Measurements from ENCODE around the gene STAT5A. TPM values are rescaled to one million over a fixed set of nuclear protein-coding genes. Genes with fewer than 3 reads are reported as not detected.

Gene STAT5A
- total and polyA plus RNA-seq, 9 of the 15 experiments (the other 6 are each of a cell fraction or from before 2014, with no cell fraction given) = 79.9 to 415 (median 196) TPM

DNA sequence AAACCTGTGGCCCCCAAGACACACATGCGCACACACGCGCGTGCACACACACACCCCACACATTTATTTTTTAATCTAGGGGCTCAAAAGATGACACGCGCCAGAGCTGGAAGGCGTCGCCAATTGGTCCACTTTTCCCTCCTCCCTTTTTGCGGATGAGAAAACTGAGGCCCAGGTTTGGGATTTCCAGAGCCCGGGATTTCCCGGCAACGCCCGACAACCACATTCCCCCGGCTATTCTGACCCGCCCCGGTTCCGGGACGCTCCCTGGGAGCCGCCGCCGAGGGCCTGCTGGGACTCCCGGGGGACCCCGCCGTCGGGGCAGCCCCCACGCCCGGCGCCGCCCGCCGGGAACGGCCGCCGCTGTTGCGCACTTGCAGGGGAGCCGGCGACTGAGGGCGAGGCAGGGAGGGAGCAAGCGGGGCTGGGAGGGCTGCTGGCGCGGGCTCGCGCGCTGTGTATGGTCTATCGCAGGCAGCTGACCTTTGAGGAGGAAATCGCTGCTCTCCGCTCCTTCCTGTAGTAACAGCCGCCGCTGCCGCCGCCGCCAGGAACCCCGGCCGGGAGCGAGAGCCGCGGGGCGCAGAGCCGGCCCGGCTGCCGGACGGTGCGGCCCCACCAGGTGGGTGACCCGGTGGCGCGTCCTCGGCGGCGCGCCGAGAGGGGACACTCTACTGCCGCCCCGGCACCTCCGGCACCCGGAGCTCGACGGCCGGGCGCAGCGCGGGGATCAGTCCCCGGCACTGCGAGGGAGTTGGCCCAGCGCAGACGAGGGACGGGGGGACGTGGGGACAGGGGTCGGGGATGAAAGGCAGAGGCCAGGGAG, at the start of gene STAT5A (continued):
- peak in 1 of 2 experiments; percentile 29; a peak in 1 of 4 replicates for TF ChIP-seq SIN3A (IDR thresholded peaks at IDR 0.05; ENCODE audit: borderline replicate concordance in 2 of 2, control insufficient read depth in 1 of 2, low read depth in 2 of 2, low read length in 2 of 2)
- TF ChIP-seq ZNF717 (CRISPR knock-in tag; IDR thresholded peaks at IDR 0.05) = no peak
- TF ChIP-seq YY1 (IDR thresholded peaks at IDR 0.05; ENCODE audit: borderline replicate concordance in 1 of 3, control insufficient read depth in 1 of 3, extremely low read depth in 1 of 3, insufficient read depth in 3 of 3, insufficient read length in 1 of 3, insufficient replicate concordance in 2 of 3, low read depth in 1 of 3, low read length in 2 of 3) = no peak
- TF ChIP-seq, protein P1, sequence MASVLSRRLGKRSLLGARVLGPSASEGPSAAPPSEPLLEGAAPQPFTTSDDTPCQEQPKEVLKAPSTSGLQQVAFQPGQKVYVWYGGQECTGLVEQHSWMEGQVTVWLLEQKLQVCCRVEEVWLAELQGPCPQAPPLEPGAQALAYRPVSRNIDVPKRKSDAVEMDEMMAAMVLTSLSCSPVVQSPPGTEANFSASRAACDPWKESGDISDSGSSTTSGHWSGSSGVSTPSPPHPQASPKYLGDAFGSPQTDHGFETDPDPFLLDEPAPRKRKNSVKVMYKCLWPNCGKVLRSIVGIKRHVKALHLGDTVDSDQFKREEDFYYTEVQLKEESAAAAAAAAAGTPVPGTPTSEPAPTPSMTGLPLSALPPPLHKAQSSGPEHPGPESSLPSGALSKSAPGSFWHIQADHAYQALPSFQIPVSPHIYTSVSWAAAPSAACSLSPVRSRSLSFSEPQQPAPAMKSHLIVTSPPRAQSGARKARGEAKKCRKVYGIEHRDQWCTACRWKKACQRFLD (CRISPR knock-in tag; IDR thresholded peaks at IDR 0.05) = peak; percentile 15; the same call in 1 of the 2 replicates
- TF ChIP-seq RBM25 (IDR thresholded peaks at IDR 0.05; ENCODE audit: low read depth, low read length, severe bottlenecking) = peak; percentile 31
- TF ChIP-seq SNRNP70 (optimal IDR thresholded peaks at IDR 0.05; ENCODE audit: low read depth, low read length) = no peak
- no peak for TF ChIP-seq PYGO2 (tag; IDR thresholded peaks at IDR 0.05)
- TF ChIP-seq, protein P2, sequence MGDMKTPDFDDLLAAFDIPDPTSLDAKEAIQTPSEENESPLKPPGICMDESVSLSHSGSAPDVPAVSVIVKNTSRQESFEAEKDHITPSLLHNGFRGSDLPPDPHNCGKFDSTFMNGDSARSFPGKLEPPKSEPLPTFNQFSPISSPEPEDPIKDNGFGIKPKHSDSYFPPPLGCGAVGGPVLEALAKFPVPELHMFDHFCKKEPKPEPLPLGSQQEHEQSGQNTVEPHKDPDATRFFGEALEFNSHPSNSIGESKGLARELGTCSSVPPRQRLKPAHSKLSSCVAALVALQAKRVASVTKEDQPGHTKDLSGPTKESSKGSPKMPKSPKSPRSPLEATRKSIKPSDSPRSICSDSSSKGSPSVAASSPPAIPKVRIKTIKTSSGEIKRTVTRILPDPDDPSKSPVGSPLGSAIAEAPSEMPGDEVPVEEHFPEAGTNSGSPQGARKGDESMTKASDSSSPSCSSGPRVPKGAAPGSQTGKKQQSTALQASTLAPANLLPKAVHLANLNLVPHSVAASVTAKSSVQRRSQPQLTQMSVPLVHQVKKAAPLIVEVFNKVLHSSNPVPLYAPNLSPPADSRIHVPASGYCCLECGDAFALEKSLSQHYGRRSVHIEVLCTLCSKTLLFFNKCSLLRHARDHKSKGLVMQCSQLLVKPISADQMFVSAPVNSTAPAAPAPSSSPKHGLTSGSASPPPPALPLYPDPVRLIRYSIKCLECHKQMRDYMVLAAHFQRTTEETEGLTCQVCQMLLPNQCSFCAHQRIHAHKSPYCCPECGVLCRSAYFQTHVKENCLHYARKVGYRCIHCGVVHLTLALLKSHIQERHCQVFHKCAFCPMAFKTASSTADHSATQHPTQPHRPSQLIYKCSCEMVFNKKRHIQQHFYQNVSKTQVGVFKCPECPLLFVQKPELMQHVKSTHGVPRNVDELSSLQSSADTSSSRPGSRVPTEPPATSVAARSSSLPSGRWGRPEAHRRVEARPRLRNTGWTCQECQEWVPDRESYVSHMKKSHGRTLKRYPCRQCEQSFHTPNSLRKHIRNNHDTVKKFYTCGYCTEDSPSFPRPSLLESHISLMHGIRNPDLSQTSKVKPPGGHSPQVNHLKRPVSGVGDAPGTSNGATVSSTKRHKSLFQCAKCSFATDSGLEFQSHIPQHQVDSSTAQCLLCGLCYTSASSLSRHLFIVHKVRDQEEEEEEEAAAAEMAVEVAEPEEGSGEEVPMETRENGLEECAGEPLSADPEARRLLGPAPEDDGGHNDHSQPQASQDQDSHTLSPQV (IDR thresholded peaks at IDR 0.05) = 0 out of 2 replicates have a peak, but pooled peaks have one; percentile 8
- peak; percentile 16 for TF ChIP-seq TAF1 (IDR thresholded peaks at IDR 0.05; ENCODE audit: control insufficient read depth, extremely low read depth, insufficient read depth, low read length, severe bottlenecking)
- peak; percentile 40 for TF ChIP-seq RBM22 (IDR thresholded peaks at IDR 0.05; ENCODE audit: low read depth, low read length, poor library complexity, severe bottlenecking)
- no peak for TF ChIP-seq NFATC3 (IDR thresholded peaks at IDR 0.05)
- TF ChIP-seq FIP1L1 (IDR thresholded peaks at IDR 0.05; ENCODE audit: low read depth, low read length, poor library complexity, severe bottlenecking) = peak; percentile 34
- TF ChIP-seq HNRNPLL (IDR thresholded peaks at IDR 0.05; ENCODE audit: low read depth, low read length, poor library complexity, severe bottlenecking) = no peak
- TF ChIP-seq MEF2A (IDR thresholded peaks at IDR 0.05; ENCODE audit: control insufficient read depth, low read depth, low read length) = no peak
- TF ChIP-seq CREB1 (IDR thresholded peaks at IDR 0.05) = no peak; the same call in 1 of the 2 replicates
- TF ChIP-seq CREB1 (CRISPR knock-in tag; IDR thresholded peaks at IDR 0.05) = no peak
- peak; percentile 18; the same call in 1 of the 2 replicates for TF ChIP-seq SIN3B (IDR thresholded peaks at IDR 0.05; ENCODE audit: low read depth)
- TF ChIP-seq CHD2 (IDR thresholded peaks at IDR 0.05; ENCODE audit: low read depth, low read length) = no peak
- TF ChIP-seq, protein P3, sequence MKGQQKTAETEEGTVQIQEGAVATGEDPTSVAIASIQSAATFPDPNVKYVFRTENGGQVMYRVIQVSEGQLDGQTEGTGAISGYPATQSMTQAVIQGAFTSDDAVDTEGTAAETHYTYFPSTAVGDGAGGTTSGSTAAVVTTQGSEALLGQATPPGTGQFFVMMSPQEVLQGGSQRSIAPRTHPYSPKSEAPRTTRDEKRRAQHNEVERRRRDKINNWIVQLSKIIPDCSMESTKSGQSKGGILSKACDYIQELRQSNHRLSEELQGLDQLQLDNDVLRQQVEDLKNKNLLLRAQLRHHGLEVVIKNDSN (CRISPR knock-in tag; IDR thresholded peaks at IDR 0.05) = peak; percentile 43; the same call in 1 of the 2 replicates

Measured in K562 (cell line).